HepG2 (cell line): ENCODE measurements around the gene CDX1. TPM values are rescaled to one million over a fixed set of nuclear protein-coding genes. Genes with fewer than 3 reads are reported as not detected.
A peak's percentile ranks its signal among the peaks of the same experiment; 100 is the strongest.

ENCODE experiments used
- CHD4 ChIP-seq: fragments of 200-600 bp; sonication (generic); IDR thresholded peaks from 2 replicates; pipeline ENCODE4 v1.7.0; 2017; ENCODE audit warnings: mild to moderate bottlenecking, low read length, borderline replicate concordance
- GMEB1 ChIP-seq: sonication (generic); formaldehyde crosslinking; IDR thresholded peaks from 2 replicates; pipeline ENCODE4 v1.5.1; 2020; ENCODE audit warnings: missing genetic modification reagents, mild to moderate bottlenecking, borderline replicate concordance
- HOXA3 ChIP-seq: sonication (generic); formaldehyde crosslinking; IDR thresholded peaks from 2 replicates; pipeline ENCODE4 v1.5.0; 2020; ENCODE audit warnings: missing genetic modification reagents
- JARID2 ChIP-seq: sonication (generic); formaldehyde crosslinking; IDR thresholded peaks from 2 replicates; pipeline ENCODE4 v1.8.1; 2023; ENCODE audit warnings: missing genetic modification reagents, inconsistent platforms; ENCODE audit not compliant: insufficient replicate concordance
- MAX ChIP-seq: IDR thresholded peaks from 2 replicates; pipeline ENCODE4 v1.6.1; 2012; ENCODE audit warnings: inconsistent platforms
- MTF1 ChIP-seq: sonication (generic); formaldehyde crosslinking; IDR thresholded peaks from 2 replicates; pipeline ENCODE4 v1.5.0; 2020; ENCODE audit warnings: missing genetic modification reagents
- NFE2L1 ChIP-seq: sonication (generic); formaldehyde crosslinking; IDR thresholded peaks from 2 replicates; pipeline ENCODE4 v1.4.0; 2020; ENCODE audit warnings: missing genetic modification reagents, mild to moderate bottlenecking, borderline replicate concordance
- NFYB ChIP-seq: sonication (generic); formaldehyde crosslinking; IDR thresholded peaks from 2 replicates; pipeline ENCODE4 v1.4.0; 2020; ENCODE audit warnings: missing genetic modification reagents
- NONO ChIP-seq, 2 experiments: fragments of 450-650 bp in 1 of 2; sonication (generic) in 1 of 2; formaldehyde crosslinking in 1 of 2; IDR thresholded peaks in 1 of 2; conservative IDR thresholded peaks in 1 of 2; 2 replicates each; pipeline versions ENCODE4 v1.6.1 to v1.8.0; 2017 to 2022; ENCODE audit warnings: mild to moderate bottlenecking in 1 of 2, missing genetic modification reagents in 1 of 2, moderate library complexity in 1 of 2
- NPAS2 ChIP-seq: sonication (generic); formaldehyde crosslinking; IDR thresholded peaks from 2 replicates; pipeline ENCODE4 v1.8.0; 2022; ENCODE audit warnings: mild to moderate bottlenecking, missing genetic modification reagents, borderline replicate concordance
- PREB ChIP-seq: sonication (generic); formaldehyde crosslinking; IDR thresholded peaks from 2 replicates; pipeline ENCODE4 v1.4.0; 2020; ENCODE audit warnings: missing genetic modification reagents
- TEAD2 ChIP-seq: sonication (generic); formaldehyde crosslinking; IDR thresholded peaks from 2 replicates; pipeline ENCODE4 v1.9.0; 2021; ENCODE audit warnings: missing genetic modification reagents
- THYN1 ChIP-seq: sonication (generic); formaldehyde crosslinking; IDR thresholded peaks from 2 replicates; pipeline ENCODE4 v1.8.1; 2023; ENCODE audit warnings: low read depth, mild to moderate bottlenecking, moderate library complexity, missing genetic modification reagents, borderline replicate concordance
- TRAFD1 ChIP-seq: sonication (generic); formaldehyde crosslinking; IDR thresholded peaks from 2 replicates; pipeline ENCODE4 v1.5.1; 2020; ENCODE audit warnings: missing genetic modification reagents, mild to moderate bottlenecking, borderline replicate concordance
- ZNF333 ChIP-seq: sonication (generic); formaldehyde crosslinking; IDR thresholded peaks from 2 replicates; pipeline ENCODE4 v1.4.0; 2020; ENCODE audit warnings: mild to moderate bottlenecking, missing genetic modification reagents, borderline replicate concordance
- ZNF337 ChIP-seq: sonication (generic); formaldehyde crosslinking; IDR thresholded peaks from 2 replicates; pipeline ENCODE4 v1.5.1; 2020; ENCODE audit warnings: missing genetic modification reagents, low read depth, mild to moderate bottlenecking, borderline replicate concordance
- ZNF546 ChIP-seq: sonication (generic); formaldehyde crosslinking; conservative IDR thresholded peaks from 2 replicates; pipeline ENCODE4 v1.8.1; 2023; ENCODE audit warnings: mild to moderate bottlenecking, missing genetic modification reagents
- ZNF547 ChIP-seq: sonication (generic); formaldehyde crosslinking; IDR thresholded peaks from 2 replicates; pipeline ENCODE4 v1.5.1; 2020; ENCODE audit warnings: mild to moderate bottlenecking, missing genetic modification reagents
- ZNF549 ChIP-seq: sonication (generic); formaldehyde crosslinking; IDR thresholded peaks from 2 replicates; pipeline ENCODE4 v1.5.0; 2020; ENCODE audit warnings: missing genetic modification reagents
- ZSCAN29 ChIP-seq: sonication (generic); formaldehyde crosslinking; conservative IDR thresholded peaks from 2 replicates; pipeline ENCODE4 v1.4.0; 2020; ENCODE audit warnings: mild to moderate bottlenecking, missing genetic modification reagents
- polyA plus RNA-seq, 8 experiments: library from polyadenylated mRNA; depleted of rRNA in 3 of 8; stranded (reverse) in 7 of 8; unstranded in 1 of 8; fragments of >200 nt; fragmentation: Illumina TruSeq in 4 of 8; extraction: Trizol in 4 of 8; gene quantifications; 2 replicates each; pipeline versions ENCODE4 v1.2.1 to v1.2.3, GENCODE V29; 2011 to 2016; ENCODE audit warnings: low read depth in 4 of 8, missing spikeins in 1 of 8, mixed read lengths in 1 of 8; ENCODE audit not compliant: insufficient read depth in 1 of 8
- total RNA-seq, 5 experiments: library from RNA; depleted of rRNA; stranded (reverse); fragments of >200 nt; fragmentation: Illumina TruSeq; extraction: Trizol; gene quantifications; 2 replicates each; pipeline ENCODE4 v1.2.3, GENCODE V29; 2016; ENCODE audit warnings: low read depth in 1 of 5
- TF ChIP-seq, protein P1 (sequence below): sonication (generic); formaldehyde crosslinking; IDR thresholded peaks from 2 replicates; pipeline ENCODE4 v1.4.0; 2020; ENCODE audit warnings: mild to moderate bottlenecking, low read depth, missing genetic modification reagents
- TF ChIP-seq, protein P2 (sequence below): sonication (generic); formaldehyde crosslinking; IDR thresholded peaks from 2 replicates; pipeline ENCODE4 v1.4.0; 2020; ENCODE audit warnings: mild to moderate bottlenecking, missing genetic modification reagents

The CDX1 gene
- total and polyA plus RNA-seq, 2 of the 13 experiments (the other 11 are each of a cell fraction or from before 2014, with no cell fraction given): not detected

GRCh38 chr5:150129813-150130492 lies 36.6 kb upstream of the CDX1 start (continued):
- TF ChIP-seq CHD4 (no peak), MAX (peak; percentile 42; the same call in 1 of the 2 replicates), TRAFD1 (CRISPR knock-in tag) (no peak), NONO (IDR thresholded peaks at IDR 0.05) (no peak), NONO (CRISPR knock-in tag; conservative IDR thresholded peaks at IDR 0.05) (peak; percentile 62; the same call in 1 of the 2 replicates), ZSCAN29 (no peak; the same call in 1 of the 2 replicates), ZNF547 (CRISPR knock-in tag) (0 out of 2 replicates have a peak, but pooled peaks have one; percentile 58), ZNF546 (CRISPR knock-in tag) (no peak), ZNF337 (CRISPR knock-in tag) (no peak), ZNF333 (CRISPR knock-in tag) (no peak), HOXA3 (CRISPR knock-in tag) (peak; percentile 57; the same call in 1 of the 2 replicates), NFYB (CRISPR knock-in tag) (no peak), ZNF549 (CRISPR knock-in tag) (no peak), NFE2L1 (CRISPR knock-in tag) (no peak), TEAD2 (CRISPR knock-in tag) (no peak), NPAS2 (CRISPR knock-in tag) (no peak), GMEB1 (CRISPR knock-in tag) (no peak), JARID2 (no peak), PREB (CRISPR knock-in tag) (no peak), MTF1 (CRISPR knock-in tag) (no peak), THYN1 (CRISPR knock-in tag) (no peak)
- TF ChIP-seq, protein P1, sequence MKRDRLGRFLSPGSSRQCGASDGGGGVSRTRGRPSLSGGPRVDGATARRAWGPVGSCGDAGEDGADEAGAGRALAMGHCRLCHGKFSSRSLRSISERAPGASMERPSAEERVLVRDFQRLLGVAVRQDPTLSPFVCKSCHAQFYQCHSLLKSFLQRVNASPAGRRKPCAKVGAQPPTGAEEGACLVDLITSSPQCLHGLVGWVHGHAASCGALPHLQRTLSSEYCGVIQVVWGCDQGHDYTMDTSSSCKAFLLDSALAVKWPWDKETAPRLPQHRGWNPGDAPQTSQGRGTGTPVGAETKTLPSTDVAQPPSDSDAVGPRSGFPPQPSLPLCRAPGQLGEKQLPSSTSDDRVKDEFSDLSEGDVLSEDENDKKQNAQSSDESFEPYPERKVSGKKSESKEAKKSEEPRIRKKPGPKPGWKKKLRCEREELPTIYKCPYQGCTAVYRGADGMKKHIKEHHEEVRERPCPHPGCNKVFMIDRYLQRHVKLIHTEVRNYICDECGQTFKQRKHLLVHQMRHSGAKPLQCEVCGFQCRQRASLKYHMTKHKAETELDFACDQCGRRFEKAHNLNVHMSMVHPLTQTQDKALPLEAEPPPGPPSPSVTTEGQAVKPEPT (CRISPR knock-in tag): no peak
- TF ChIP-seq, protein P2, sequence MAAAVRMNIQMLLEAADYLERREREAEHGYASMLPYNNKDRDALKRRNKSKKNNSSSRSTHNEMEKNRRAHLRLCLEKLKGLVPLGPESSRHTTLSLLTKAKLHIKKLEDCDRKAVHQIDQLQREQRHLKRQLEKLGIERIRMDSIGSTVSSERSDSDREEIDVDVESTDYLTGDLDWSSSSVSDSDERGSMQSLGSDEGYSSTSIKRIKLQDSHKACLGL (CRISPR knock-in tag): no peak
